Endodermal cell (in vitro differentiated cells): ENCODE measurements around the gene RHEBL1. TPM values are rescaled to one million over a fixed set of nuclear protein-coding genes. Genes with fewer than 3 reads are reported as not detected.

Experiments used
- DNase-seq: peaks from one replicate; pipeline ENCODE4 v3.0.0-alpha.2; 2017
- H3K27ac ChIP-seq: 2 replicates; pipeline ENCODE4 v1.5.1; 2013; ENCODE audit warnings: mild to moderate bottlenecking, low read depth, low read length, moderate library complexity
- H3K27me3 ChIP-seq: 2 replicates; pipeline ENCODE4 v1.6.1; 2013; ENCODE audit warnings: mild to moderate bottlenecking, low read length, moderate library complexity; ENCODE audit not compliant: insufficient read depth, control insufficient read depth, poor library complexity, severe bottlenecking
- H3K36me3 ChIP-seq: 2 replicates; pipeline ENCODE4 v1.7.0; 2013; ENCODE audit warnings: mild to moderate bottlenecking, low read length, moderate library complexity; ENCODE audit not compliant: control insufficient read depth, insufficient read depth
- H3K4me1 ChIP-seq: one replicate; pipeline ENCODE4 v1.7.0; 2013; ENCODE audit warnings: low read length; ENCODE audit not compliant: control insufficient read depth, insufficient read depth
- H3K4me3 ChIP-seq: 2 replicates; pipeline ENCODE4 v1.5.1; 2013; ENCODE audit warnings: mild to moderate bottlenecking, low read length, moderate library complexity
- H3K9ac ChIP-seq: 2 replicates; pipeline ENCODE4 v1.6.1; 2013; ENCODE audit warnings: mild to moderate bottlenecking, low read length, moderate library complexity; ENCODE audit not compliant: poor library complexity, severe bottlenecking; ENCODE audit errors: extremely low read depth
- H3K9me3 ChIP-seq: 2 replicates; pipeline ENCODE4 v1.6.1; 2013; ENCODE audit warnings: mild to moderate bottlenecking, low read length, moderate library complexity; ENCODE audit not compliant: control insufficient read depth
- H3K27ac Mint-ChIP-seq: 2 replicates; pipeline ENCODE4 v1.8.0; 2020; ENCODE audit warnings: mixed read lengths
- H3K27me3 Mint-ChIP-seq: 2 replicates; pipeline ENCODE4 v1.8.0; 2021; ENCODE audit warnings: mild to moderate bottlenecking, mixed read lengths; ENCODE audit not compliant: insufficient read depth
- H3K36me3 Mint-ChIP-seq: 2 replicates; pipeline ENCODE4 v1.8.0; 2020; ENCODE audit warnings: low read depth, mixed read lengths
- H3K4me1 Mint-ChIP-seq: 2 replicates; pipeline ENCODE4 v1.8.0; 2020; ENCODE audit warnings: mixed read lengths
- H3K4me3 Mint-ChIP-seq: 2 replicates; pipeline ENCODE4 v1.8.0; 2020; ENCODE audit warnings: mild to moderate bottlenecking, moderate library complexity, mixed read lengths
- H3K9me3 Mint-ChIP-seq: 2 replicates; pipeline ENCODE4 v1.8.0; 2020; ENCODE audit warnings: mild to moderate bottlenecking, mixed read lengths
- WGBS, 2 experiments: methylation state at CpG; one replicate each; pipeline versions ENCODE4 v1.1.5 to v1.1.7; 2013; ENCODE audit warnings: missing lambda C conversion rate in 2 of 2, mixed read lengths in 1 of 2; ENCODE audit not compliant: insufficient coverage in 1 of 2, insufficient read length in 1 of 2; 5-methylcytosine and 5-hydroxymethylcytosine counted together
- total RNA-seq, 2 donors: library from RNA; stranded (reverse); fragmentation: NEBNext Ultra II Directional in 1 of 2; extraction: Animal tissue kit (Norgen Biotek cat#: 25700) in 1 of 2; gene quantifications; 2 replicates in 1 of 2; 3 replicates in 1 of 2; pipeline ENCODE4 v1.2.1, GENCODE V29; 2021
- TF ChIP-seq, protein P1 (sequence below): fragments of 200-600 bp; sonication (generic); conservative IDR thresholded peaks from 2 replicates; pipeline ENCODE4 v1.5.0; 2021; ENCODE audit warnings: antibody characterized with exemption, mild to moderate bottlenecking

RHEBL1 gene
- total RNA-seq, 2 donors from 2014 or later, result 2.5 to 3.2 TPM

DNA sequence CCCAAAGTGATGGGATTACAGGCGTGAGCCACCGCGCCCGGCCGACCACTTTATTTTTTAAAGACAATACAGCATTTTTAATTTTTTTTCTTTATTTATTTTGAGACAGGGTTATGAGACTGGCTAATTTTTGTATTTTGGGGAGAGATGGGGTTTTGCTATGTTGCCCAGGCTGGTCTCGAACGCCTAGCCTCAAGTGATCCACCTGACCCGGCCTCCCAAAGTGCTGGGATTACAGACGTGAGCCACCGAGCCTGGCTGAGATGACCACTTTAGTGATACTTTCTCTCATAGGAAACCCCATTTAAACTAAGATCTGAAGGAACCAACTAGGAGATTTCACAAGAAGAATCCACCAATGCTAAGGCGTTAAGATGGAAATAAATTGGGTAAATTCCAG, 1.2 kb upstream of the RHEBL1 start:
- peaks cover 8% of the 10 kb centered on the region for H3K4me1 Mint-ChIP-seq
- H3K9me3 ChIP-seq, result no peaks in the 10 kb centered on the region
- no peak overlapping the region for H3K4me3 Mint-ChIP-seq
- no peak overlapping the region for H3K27ac ChIP-seq
- 95 to 97% methylated on average over 3 to 9 of the region's 11 CpGs for WGBS, 2 experiments
- peaks cover 12% of the 10 kb centered on the region for H3K27me3 ChIP-seq
- peaks cover 17% of the 10 kb centered on the region for H3K27me3 Mint-ChIP-seq
- H3K4me1 ChIP-seq, result no peaks in the 10 kb centered on the region
- no peak overlapping the region for H3K9ac ChIP-seq
- H3K4me3 ChIP-seq, result no peak overlapping the region
- no peak overlapping the region for H3K27ac Mint-ChIP-seq
- no peaks in the 10 kb centered on the region for H3K9me3 Mint-ChIP-seq
- TF ChIP-seq, protein P1, sequence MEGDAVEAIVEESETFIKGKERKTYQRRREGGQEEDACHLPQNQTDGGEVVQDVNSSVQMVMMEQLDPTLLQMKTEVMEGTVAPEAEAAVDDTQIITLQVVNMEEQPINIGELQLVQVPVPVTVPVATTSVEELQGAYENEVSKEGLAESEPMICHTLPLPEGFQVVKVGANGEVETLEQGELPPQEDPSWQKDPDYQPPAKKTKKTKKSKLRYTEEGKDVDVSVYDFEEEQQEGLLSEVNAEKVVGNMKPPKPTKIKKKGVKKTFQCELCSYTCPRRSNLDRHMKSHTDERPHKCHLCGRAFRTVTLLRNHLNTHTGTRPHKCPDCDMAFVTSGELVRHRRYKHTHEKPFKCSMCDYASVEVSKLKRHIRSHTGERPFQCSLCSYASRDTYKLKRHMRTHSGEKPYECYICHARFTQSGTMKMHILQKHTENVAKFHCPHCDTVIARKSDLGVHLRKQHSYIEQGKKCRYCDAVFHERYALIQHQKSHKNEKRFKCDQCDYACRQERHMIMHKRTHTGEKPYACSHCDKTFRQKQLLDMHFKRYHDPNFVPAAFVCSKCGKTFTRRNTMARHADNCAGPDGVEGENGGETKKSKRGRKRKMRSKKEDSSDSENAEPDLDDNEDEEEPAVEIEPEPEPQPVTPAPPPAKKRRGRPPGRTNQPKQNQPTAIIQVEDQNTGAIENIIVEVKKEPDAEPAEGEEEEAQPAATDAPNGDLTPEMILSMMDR, result no peak
- no peaks in the 10 kb centered on the region for H3K36me3 ChIP-seq
- no peaks in the 10 kb centered on the region for H3K36me3 Mint-ChIP-seq
- DNase-seq, result no peak

DNA sequence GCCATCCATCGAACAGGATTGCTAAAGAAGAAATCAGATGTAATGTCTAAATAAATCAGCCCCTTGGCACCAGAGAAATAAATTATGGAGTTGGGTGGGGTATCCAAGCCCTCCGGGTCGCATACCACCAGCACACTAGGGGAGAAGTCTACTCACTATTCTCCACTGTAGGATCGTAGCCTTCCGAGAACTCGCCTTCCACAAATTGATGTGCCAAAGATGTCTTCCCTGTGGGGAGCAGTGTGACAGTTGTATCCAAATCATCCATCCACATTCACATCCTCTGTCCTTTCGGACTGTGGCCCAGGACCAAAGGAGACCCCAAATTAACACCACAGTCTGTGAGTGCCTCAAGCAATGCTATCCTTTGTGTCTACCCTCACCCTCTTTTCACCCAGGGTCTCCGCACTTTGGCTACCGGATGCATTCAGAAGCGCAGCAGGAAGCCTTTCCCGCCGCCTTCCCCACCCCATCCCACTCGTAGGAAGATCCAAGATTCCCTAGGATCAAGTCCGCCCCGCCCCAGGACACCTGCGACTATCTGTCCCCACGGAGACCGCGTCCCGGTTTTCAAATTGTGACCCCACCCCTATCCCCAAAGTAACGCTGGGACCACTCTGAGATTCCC, 786 bp downstream of the RHEBL1 start:
- peaks cover 8% of the 10 kb centered on the region for H3K4me1 Mint-ChIP-seq
- no peak for DNase-seq
- H3K27me3 Mint-ChIP-seq, result peaks cover 17% of the 10 kb centered on the region
- Histone ChIP-seq H3K27ac (no peak overlapping the region), H3K4me3 (peak overlapping the region; percentile 94), H3K9me3 (no peaks in the 10 kb centered on the region), H3K9ac (no peak overlapping the region), H3K27me3 (peaks cover 12% of the 10 kb centered on the region), H3K4me1 (no peaks in the 10 kb centered on the region), H3K36me3 (no peaks in the 10 kb centered on the region)
- no peaks in the 10 kb centered on the region for H3K36me3 Mint-ChIP-seq
- TF ChIP-seq, protein P1, result no peak
- WGBS, 2 experiments, result 24% methylated on average over 14 to 20 of the region's 21 CpGs
- H3K27ac Mint-ChIP-seq, result peak overlapping the region; percentile 35
- peak overlapping the region; percentile 68 for H3K4me3 Mint-ChIP-seq
- no peaks in the 10 kb centered on the region for H3K9me3 Mint-ChIP-seq

DNA sequence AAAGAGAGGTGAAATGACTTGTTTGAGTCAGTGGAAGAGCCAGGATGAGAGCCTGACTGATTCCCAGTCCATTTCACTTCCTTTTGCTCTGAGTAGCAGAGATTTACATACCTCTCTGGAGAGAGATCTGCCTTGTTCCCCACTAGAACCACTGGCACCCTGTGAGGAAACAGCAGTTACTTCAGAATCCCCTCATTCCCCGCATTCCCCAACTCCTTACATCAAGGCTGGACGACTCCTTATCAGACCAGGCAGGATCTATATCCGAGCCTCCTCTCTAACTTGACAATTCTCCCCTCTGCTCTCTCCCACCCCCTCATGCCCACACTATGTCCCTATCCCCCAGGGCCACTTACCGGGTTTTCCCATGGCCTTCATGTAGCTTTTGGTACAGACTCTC, 3.7 kb downstream of the RHEBL1 start:
- Mint-ChIP-seq H3K27me3 (peaks cover 13% of the 10 kb centered on the region), H3K4me3 (no peak overlapping the region), H3K27ac (peak overlapping the region; percentile 74), H3K36me3 (no peaks in the 10 kb centered on the region), H3K4me1 (peaks cover 11% of the 10 kb centered on the region), H3K9me3 (no peaks in the 10 kb centered on the region)
- no peaks in the 10 kb centered on the region for H3K9me3 ChIP-seq
- H3K36me3 ChIP-seq, result no peaks in the 10 kb centered on the region
- peaks cover 12% of the 10 kb centered on the region for H3K27me3 ChIP-seq
- no peak overlapping the region for H3K27ac ChIP-seq
- DNase-seq, result peak; percentile 69
- 27 to 58% methylated on average over 2 to 4 of the region's 4 CpGs for WGBS, 2 experiments
- TF ChIP-seq, protein P1, result no peak
- no peak overlapping the region for H3K9ac ChIP-seq
- no peak overlapping the region for H3K4me3 ChIP-seq
- no peaks in the 10 kb centered on the region for H3K4me1 ChIP-seq
